Measurements from ENCODE around the gene ATP2B2. TPM values are rescaled to one million over a fixed set of nuclear protein-coding genes. Genes with fewer than 3 reads are reported as not detected.

ATP2B2 gene
- total RNA-seq, 4 donors from 2014 or later = 0.86 to 2.2 (median 1.0) TPM; not detected in 1

DNA sequence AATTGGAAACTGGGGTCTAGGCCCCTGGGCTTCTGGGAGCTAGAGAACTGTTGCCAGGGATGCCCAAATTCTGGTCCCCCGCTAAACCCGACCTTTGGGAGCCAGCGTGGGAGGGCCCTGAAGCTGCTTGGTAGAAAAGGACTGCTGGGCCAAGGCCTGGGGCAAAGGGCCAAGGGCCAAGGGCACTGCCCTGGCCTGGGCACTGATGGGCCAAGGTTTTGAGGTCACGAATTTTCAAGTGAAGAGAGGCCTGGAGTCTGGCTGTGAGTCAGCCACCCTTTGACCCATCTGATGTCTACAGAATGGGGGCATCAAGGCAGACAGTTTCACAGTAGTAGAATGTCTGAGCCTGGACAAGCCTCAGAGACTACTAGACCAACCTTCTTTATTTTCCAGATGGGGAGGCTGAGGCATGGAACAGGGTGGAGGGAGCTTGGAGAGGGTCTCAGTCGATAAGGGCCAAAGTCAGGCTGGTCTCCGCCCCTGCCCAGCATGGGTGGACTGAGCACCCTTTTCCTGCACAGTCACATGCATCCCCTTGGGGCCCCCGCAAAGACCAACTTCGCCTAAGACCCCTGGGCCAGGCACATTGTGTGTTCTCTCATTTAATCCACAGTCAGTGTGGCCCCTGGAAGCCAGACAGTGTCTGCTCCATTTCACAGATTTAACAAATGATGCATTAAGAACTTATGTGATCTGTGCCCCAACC is 66.3 kb downstream of the ATP2B2 start:
- no peaks in the 10 kb centered on the region for H3K27me3 ChIP-seq
- DNase-seq (ENCODE audit: low spot score in 2 of 2) = no peak
- TF ChIP-seq CTCF (IDR thresholded peaks at IDR 0.05) = no peak
- no peak for TF ChIP-seq EP300 (IDR thresholded peaks at IDR 0.05)
- TF ChIP-seq POLR2AphosphoS5 (IDR thresholded peaks at IDR 0.05) = no peak
- no peak for TF ChIP-seq POLR2A (IDR thresholded peaks at IDR 0.05)
- no peak overlapping the region for H3K27ac ChIP-seq
- no peak overlapping the region for H3K4me3 ChIP-seq
- H3K9me3 ChIP-seq = no peaks in the 10 kb centered on the region
- no peaks in the 10 kb centered on the region for H3K4me1 ChIP-seq
- H3K36me3 ChIP-seq = no peaks in the 10 kb centered on the region
- WGBS = 82% methylated on average over 7 of the region's 8 CpGs

- TF ChIP-seq POLR2AphosphoS5 (IDR thresholded peaks at IDR 0.05) (no peak), CTCF (IDR thresholded peaks at IDR 0.05) (no peak), POLR2A (IDR thresholded peaks at IDR 0.05) (no peak), EP300 (IDR thresholded peaks at IDR 0.05) (no peak)
- no peaks in the 10 kb centered on the region for H3K9me3 ChIP-seq
- no peaks in the 10 kb centered on the region for H3K4me1 ChIP-seq
- no peak for DNase-seq (ENCODE audit: low spot score in 2 of 2)
- H3K27me3 ChIP-seq = no peaks in the 10 kb centered on the region
- no peak overlapping the region for H3K27ac ChIP-seq
- H3K4me3 ChIP-seq = no peak overlapping the region
- H3K36me3 ChIP-seq = no peaks in the 10 kb centered on the region
- 71% methylated on average over 11 of the region's 16 CpGs for WGBS
These were observed 67.1 kb downstream of the ATP2B2 start for GRCh38 chr3:10437995-10438901.

- H3K27ac ChIP-seq = no peak overlapping the region
- WGBS = 80% methylated on average over 7 of the region's 7 CpGs
- H3K9me3 ChIP-seq = no peaks in the 10 kb centered on the region
- DNase-seq (ENCODE audit: low spot score in 2 of 2) = no peak
- no peak for TF ChIP-seq POLR2A (IDR thresholded peaks at IDR 0.05)
- no peak for TF ChIP-seq POLR2AphosphoS5 (IDR thresholded peaks at IDR 0.05)
- TF ChIP-seq CTCF (IDR thresholded peaks at IDR 0.05) = no peak
- no peak for TF ChIP-seq EP300 (IDR thresholded peaks at IDR 0.05)
- no peaks in the 10 kb centered on the region for H3K27me3 ChIP-seq
- no peaks in the 10 kb centered on the region for H3K36me3 ChIP-seq
- no peaks in the 10 kb centered on the region for H3K4me1 ChIP-seq
- no peak overlapping the region for H3K4me3 ChIP-seq
These were observed 68.0 kb downstream of the ATP2B2 start for GRCh38 chr3:10437272-10437994.

DNA sequence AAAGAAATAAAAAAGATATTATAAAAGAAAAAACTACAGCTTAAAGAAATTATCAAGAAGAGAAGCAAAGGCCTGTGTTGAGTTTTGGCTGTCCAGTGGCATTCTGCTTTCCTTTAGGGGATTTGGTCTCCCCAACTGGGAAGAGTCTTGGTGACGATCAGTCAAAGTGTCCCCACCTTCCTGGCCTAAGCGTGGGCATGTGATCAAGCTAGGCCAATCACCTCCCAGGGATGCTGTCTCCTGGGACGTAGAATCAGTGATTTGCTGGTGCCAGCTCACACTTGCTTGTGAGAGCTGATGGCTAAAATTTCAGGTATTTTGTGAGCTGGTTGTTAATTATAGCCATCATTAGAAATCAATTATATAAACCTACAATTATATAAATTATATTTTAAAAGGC is 69.5 kb downstream of the ATP2B2 start:
- TF ChIP-seq POLR2A (IDR thresholded peaks at IDR 0.05) (no peak), POLR2AphosphoS5 (IDR thresholded peaks at IDR 0.05) (no peak), CTCF (IDR thresholded peaks at IDR 0.05) (no peak)
- no peaks in the 10 kb centered on the region for H3K9me3 ChIP-seq
- H3K4me1 ChIP-seq = peaks cover 6% of the 10 kb centered on the region
- H3K27ac ChIP-seq = no peak overlapping the region
- no peaks in the 10 kb centered on the region for H3K36me3 ChIP-seq
- DNase-seq (ENCODE audit: low spot score in 2 of 2) = no peak
- WGBS = 87% methylated on average over 3 of the region's 3 CpGs
- no peak overlapping the region for H3K4me3 ChIP-seq
- H3K27me3 ChIP-seq = no peaks in the 10 kb centered on the region
